ENCODE results near the gene CACNA2D1.

CACNA2D1 gene

GRCh38 chr7:82343716-82344115 is 99.9 kb downstream of the CACNA2D1 start:
- DNase-seq (ENCODE audit: low read depth) = no peak

- no peak for DNase-seq (ENCODE audit: low read depth)
Measured at GRCh38 chr7:82339958-82340357, 103.6 kb downstream of the CACNA2D1 start.

- no peak for DNase-seq (ENCODE audit: low read depth)
Measured at GRCh38 chr7:82335927-82336326, 107.7 kb downstream of the CACNA2D1 start.

- no peak for DNase-seq (ENCODE audit: low read depth)
Measured at GRCh38 chr7:82335001-82335400, 108.6 kb downstream of the CACNA2D1 start.

- no peak for DNase-seq (ENCODE audit: low read depth)
Measured at GRCh38 chr7:82331234-82331633, 112.3 kb downstream of the CACNA2D1 start.

- DNase-seq (ENCODE audit: low read depth) = no peak
Measured at GRCh38 chr7:82330706-82331215, 112.8 kb downstream of the CACNA2D1 start.

GRCh38 chr7:82327898-82328297 is 115.7 kb downstream of the CACNA2D1 start:
- no peak for DNase-seq (ENCODE audit: low read depth)

- DNase-seq (ENCODE audit: low read depth) = no peak
Measured at GRCh38 chr7:82325416-82325815, 118.2 kb downstream of the CACNA2D1 start.

GRCh38 chr7:82323806-82324205 is 119.8 kb downstream of the CACNA2D1 start:
- DNase-seq (ENCODE audit: low read depth) = no peak

GRCh38 chr7:82319674-82320118 is 123.9 kb downstream of the CACNA2D1 start:
- no peak for DNase-seq (ENCODE audit: low read depth)

- no peak for DNase-seq (ENCODE audit: low read depth)
Measured at GRCh38 chr7:82318786-82319185, 124.8 kb downstream of the CACNA2D1 start.

- DNase-seq (ENCODE audit: low read depth) = no peak
Measured at GRCh38 chr7:82317760-82318159, 125.8 kb downstream of the CACNA2D1 start.

GRCh38 chr7:82317257-82317721 is 126.3 kb downstream of the CACNA2D1 start:
- DNase-seq (ENCODE audit: low read depth) = no peak

- DNase-seq (ENCODE audit: low read depth) = no peak
Measured at GRCh38 chr7:82313269-82313668, 130.3 kb downstream of the CACNA2D1 start.

- DNase-seq (ENCODE audit: low read depth) = no peak
Measured at GRCh38 chr7:82312646-82313045, 130.9 kb downstream of the CACNA2D1 start.

GRCh38 chr7:82305347-82306005 is 138.1 kb downstream of the CACNA2D1 start:
- DNase-seq (ENCODE audit: low read depth) = no peak

GRCh38 chr7:82294865-82295264 is 148.7 kb downstream of the CACNA2D1 start:
- DNase-seq (ENCODE audit: low read depth) = no peak

GRCh38 chr7:82294382-82294784 is 149.2 kb downstream of the CACNA2D1 start:
- no peak for DNase-seq (ENCODE audit: low read depth)

- DNase-seq (ENCODE audit: low read depth) = no peak
Measured at GRCh38 chr7:82293467-82293866, 150.1 kb downstream of the CACNA2D1 start.

GRCh38 chr7:82291931-82292330 is 151.6 kb downstream of the CACNA2D1 start:
- no peak for DNase-seq (ENCODE audit: low read depth)

GRCh38 chr7:82289889-82290288 is 153.7 kb downstream of the CACNA2D1 start:
- no peak for DNase-seq (ENCODE audit: low read depth)

GRCh38 chr7:82289152-82289535 is 154.4 kb downstream of the CACNA2D1 start:
- DNase-seq (ENCODE audit: low read depth) = no peak

- DNase-seq (ENCODE audit: low read depth) = no peak
Measured at GRCh38 chr7:82286798-82287140, 156.8 kb downstream of the CACNA2D1 start.
